ENCODE results near the gene TAF1D. TPM values are rescaled to one million over a fixed set of nuclear protein-coding genes. Genes with fewer than 3 reads are reported as not detected.
"Not testable (repeated sequence)": the region's sequence is repeated elsewhere in the genome, so short reads cannot be mapped to it uniquely, and the experiment has no call there.

TAF1D gene
- polyA plus RNA-seq, 3 donors, result 74.6 to 340 (median 102) TPM

DNA sequence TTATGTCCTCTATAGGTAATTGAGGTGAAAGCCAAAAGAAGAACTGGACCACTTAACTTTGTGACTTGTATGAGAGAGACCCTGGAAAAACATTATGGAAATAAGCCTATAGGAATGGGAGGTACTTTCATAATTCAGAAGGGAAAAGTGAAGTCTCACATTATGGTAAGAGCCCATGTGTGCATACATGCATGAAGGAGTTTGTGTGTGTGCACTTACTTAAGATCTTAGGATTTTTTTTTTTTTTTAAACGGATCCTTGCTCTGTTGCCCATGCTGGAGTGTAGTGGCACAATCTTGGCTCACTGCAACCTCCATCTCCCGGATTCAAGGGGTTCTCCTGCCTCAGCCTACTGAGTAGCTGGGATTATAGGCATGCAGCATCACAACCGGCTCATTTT lies 16.0 kb upstream of the TAF1D start:
- WGBS, 3 donors, result 90 to 97% (median 93%) methylated on average over 3 of the region's 3 CpGs
- no peak overlapping the region for H3K27ac ChIP-seq (ENCODE audit: low read depth, low read length)

GRCh38 chr11:93756748-93757147 lies 15.5 kb upstream of the TAF1D start:
- H3K27ac ChIP-seq (ENCODE audit: low read depth, low read length), result no peak overlapping the region
- WGBS, 3 donors, result 73 to 83% (median 79%) methylated on average over 3 of the region's 3 CpGs

DNA sequence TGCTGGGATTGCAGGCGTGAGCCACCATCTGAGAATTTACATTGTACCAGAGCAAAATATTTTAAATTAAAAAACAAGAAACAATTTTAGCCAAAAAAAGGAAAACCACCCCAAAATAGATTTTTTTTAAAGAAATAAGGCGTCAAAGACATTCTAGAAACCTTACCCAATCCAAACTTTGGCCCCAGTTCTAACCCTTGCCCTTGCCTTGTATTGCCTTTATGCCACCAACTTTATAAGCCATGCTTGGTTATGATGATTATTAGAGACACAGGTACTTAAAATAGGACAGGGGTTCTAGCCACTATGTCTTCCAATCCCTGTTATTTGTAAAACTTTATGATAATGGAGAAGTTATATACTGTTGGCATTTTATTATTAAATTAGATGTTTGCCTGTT lies 11.9 kb upstream of the TAF1D start:
- no peak overlapping the region for H3K27ac ChIP-seq (ENCODE audit: low read depth, low read length)
- WGBS, 3 donors, result 95 to 100% (median 97%) methylated on average over 2 of the region's 2 CpGs

DNA sequence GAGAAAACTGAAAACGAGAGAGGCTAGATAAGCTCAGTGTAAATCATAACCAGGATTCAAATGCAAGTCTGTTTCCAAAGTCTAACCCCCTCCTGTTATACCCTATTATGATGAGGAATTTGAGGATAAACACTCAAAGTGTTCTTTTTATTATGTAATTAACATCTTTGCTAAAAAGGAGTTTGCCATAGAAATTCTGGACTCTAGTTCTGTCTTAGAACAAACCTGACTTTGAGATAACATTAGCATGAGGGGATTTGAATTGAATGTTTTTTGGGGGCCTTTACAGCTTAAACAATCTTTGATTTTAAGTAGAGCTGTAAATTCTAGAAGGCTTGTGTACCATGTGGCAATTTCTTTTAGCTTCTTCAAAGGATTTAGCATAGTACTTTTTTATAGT lies 9.7 kb upstream of the TAF1D start:
- 81 to 86% (median 82%) methylated on average over 1 of the region's 1 CpG for WGBS, 3 donors
- no peak overlapping the region for H3K27ac ChIP-seq (ENCODE audit: low read depth, low read length)

DNA sequence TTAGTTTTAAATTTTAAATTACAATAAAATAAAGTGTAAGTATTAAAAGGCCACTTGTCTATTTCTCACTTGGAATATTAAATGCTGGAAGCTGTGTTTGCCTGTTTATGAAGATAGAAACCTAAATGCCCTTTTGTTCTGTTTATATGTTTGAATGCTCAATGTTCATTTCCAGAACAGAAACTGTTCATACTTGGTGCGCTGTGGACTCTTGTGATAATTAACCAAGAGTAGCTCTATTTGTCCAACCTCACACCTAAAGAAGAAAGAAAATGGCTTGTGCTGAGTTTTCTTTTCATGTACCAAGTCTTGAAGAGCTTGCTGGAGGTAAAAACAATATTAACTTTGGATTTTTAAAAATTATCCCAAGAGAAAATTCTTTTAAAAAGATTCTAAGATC lies 5.8 kb upstream of the TAF1D start:
- WGBS, 3 donors, result 61 to 94% (median 93%) methylated on average over 1 of the region's 1 CpG
- H3K27ac ChIP-seq (ENCODE audit: low read depth, low read length), result no peak overlapping the region

GRCh38 chr11:93746101-93746500 lies 4.8 kb upstream of the TAF1D start:
- no peak overlapping the region for H3K27ac ChIP-seq (ENCODE audit: low read depth, low read length)
- WGBS, 3 donors, result 27 to 88% (median 80%) methylated on average over 2 of the region's 2 CpGs

DNA sequence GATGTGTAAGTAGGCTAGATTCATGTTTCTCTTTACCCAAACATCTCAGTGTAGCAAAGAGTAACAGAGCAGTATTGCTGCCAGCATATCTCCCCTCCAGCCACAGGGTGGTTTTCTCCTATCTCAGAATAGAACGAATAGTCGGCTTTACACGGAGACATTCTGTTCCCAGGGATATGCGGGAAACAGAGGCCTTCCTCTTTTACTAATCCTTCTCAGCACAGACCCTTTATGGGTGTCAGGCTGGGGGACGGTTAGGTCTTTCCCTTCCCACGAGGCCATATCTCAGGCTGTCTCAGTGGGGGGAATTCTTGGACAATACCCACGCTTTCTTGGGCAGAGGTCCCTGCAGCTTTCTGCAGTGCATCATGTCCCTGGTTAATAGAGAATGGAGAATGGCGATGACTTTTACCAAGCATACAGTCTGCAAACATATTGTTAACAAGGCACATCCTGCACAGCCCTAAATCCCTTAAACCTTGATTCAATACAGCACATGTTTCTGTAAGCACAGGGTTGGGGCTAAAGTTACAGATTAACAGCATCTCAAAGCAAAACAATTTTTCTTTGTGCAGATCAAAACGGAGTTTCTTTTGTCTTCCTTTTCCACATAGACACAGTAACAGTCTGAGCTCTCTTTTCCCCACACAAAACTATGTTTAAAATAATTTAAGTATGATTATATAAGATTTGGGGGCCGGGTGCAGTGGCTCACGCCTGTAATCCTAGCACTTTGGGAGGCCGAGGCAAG lies 3.9 kb upstream of the TAF1D start:
- H3K27ac ChIP-seq (ENCODE audit: low read depth, low read length), result not testable (repeated sequence)
- WGBS, 3 donors, result 17 to 70% (median 53%) methylated on average over 12 of the region's 12 CpGs

DNA sequence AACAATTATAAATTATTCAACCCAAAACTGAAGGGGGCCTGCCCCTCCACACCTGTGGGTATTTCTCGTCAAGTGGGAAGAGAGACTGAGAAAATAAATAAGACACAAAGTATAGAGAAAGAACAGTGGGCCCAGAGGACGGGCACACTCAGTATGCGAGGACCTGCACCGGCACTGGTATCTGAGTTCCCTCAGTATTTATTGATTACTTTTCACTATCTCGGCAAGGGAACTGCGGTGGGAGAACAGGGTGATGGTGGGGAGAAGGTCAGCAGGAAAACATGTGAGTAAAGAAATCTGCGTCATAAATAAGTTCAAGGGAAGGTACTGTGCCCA lies 3.3 kb upstream of the TAF1D start:
- no peak overlapping the region for H3K27ac ChIP-seq (ENCODE audit: low read depth, low read length)
- whole genome bisulfite sequencing, 3 donors, result 22 to 80% (median 68%) methylated on average over 7 of the region's 7 CpGs

DNA sequence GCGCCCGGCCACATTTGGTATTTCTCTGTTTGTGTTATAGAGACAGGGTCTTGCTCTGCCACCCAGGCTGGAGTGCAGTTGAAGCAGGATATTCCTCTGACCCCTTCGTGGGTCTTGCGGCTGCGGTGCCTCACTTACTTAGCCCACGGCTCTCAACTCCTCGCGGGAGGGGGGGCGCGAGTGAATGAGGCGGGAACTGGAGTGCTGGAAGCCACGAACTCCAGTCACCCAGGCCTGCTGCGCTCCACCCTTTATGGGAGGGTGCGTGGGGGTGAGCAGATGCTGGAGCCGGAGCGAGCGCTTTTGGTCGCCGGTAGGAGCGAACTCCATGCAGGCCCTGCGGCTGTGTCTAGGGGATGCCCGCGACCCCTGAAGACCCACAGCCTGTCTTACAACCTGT lies 2.0 kb upstream of the TAF1D start:
- 83 to 92% (median 91%) methylated on average over 23 of the region's 23 CpGs for WGBS, 3 donors

DNA sequence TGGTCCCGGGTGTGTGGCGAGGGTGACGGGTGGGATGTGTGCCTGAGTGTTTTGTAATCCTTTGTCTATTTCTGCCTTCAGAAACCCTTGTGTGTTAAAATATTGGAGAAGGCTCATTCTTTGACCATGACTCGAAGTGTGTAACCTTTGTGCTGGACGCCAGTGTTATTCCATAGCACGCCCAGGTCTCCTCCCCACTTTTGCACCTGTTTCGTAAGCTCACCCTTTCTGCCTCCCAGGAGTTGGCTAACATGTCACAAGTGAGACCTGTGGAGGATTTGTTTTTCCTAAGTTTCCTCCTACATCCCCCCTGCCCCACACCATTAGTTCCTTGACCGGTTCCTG lies 559 bp upstream of the TAF1D start:
- 0 to 1% (median 1%) methylated on average over 8 of the region's 8 CpGs for WGBS, 3 donors
- no peak overlapping the region for H3K27ac ChIP-seq (ENCODE audit: low read depth, low read length)

More for the DNA sequence above, 2.0 kb upstream of the TAF1D start:
- no peak overlapping the region for H3K27ac ChIP-seq (ENCODE audit: low read depth, low read length)

GRCh38 chr11:93740730-93741093 lies 583 bp downstream of the TAF1D start:
- WGBS, 3 donors, result 0 to 1% (median 0%) methylated on average over 20 of the region's 20 CpGs
- H3K27ac ChIP-seq (ENCODE audit: low read depth, low read length), result peak overlapping the region; percentile 85

GRCh38 chr11:93740031-93740729 lies 1.1 kb downstream of the TAF1D start:
- WGBS, 3 donors, result 4 to 11% (median 8%) methylated on average over 18 of the region's 18 CpGs
- no peak overlapping the region for H3K27ac ChIP-seq (ENCODE audit: low read depth, low read length)

- 35 to 64% (median 61%) methylated on average over 6 of the region's 6 CpGs for WGBS, 3 donors
- no peak overlapping the region for H3K27ac ChIP-seq (ENCODE audit: low read depth, low read length)
Measured at GRCh38 chr11:93738647-93739081, 2.6 kb downstream of the TAF1D start.

DNA sequence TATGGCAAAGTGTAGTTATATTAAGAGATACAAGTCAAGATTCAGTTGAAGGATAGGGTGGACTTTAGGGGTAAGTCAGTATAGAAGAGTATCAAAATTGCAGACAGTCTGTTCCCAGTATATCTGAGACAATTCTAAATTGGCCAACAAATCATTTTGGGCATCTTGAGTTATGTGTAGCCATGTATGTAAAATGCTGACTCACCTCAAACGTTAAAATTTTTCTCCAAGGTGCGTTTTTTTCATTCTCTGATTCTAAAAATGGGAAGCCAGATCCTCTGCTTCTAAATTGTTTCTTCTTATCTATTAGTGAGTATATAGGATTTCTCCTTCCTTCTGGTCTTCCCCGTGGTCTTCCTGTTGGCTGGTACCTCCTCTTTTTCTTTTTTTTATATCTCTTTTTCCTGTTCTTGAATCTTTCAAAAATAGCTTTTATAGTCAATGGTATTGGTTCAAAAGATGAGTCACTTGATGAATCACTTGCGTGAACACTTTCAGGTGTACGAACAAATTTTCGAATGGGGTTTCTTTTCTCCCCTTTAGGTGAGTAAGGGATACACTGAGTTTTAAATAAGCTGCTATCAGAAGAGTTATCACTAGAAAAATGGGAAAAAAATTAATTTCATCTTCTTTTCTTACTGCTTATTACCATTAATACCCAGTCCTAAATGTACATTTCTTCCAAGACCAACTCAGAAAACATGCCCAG lies 3.2 kb downstream of the TAF1D start:
- WGBS, 3 donors, result 50 to 63% (median 51%) methylated on average over 6 of the region's 6 CpGs
- no peak overlapping the region for H3K27ac ChIP-seq (ENCODE audit: low read depth, low read length)

GRCh38 chr11:93736129-93736528 lies 5.2 kb downstream of the TAF1D start:
- H3K27ac ChIP-seq (ENCODE audit: low read depth, low read length), result no peak overlapping the region

DNA sequence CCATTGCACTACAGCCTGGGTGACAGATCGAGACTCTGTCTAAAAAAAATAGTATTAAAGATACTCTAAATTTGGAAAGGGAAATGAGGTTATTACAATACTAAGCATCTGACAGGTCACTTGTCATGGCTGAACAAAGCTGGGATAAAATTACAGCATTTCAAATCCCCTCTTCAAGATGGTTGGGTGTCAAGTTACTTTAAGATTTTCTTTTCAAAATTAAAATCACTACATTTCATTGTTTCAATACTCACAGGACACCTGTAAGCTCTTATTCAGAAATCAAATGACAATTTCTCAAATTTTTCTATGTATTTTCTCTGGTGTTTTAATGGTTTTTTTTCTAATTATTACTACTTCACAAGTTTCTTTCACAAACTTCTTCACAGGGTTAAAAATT lies 5.7 kb downstream of the TAF1D start:
- no peak overlapping the region for H3K27ac ChIP-seq (ENCODE audit: low read depth, low read length)
- WGBS, 3 donors, result 88 to 96% (median 90%) methylated on average over 1 of the region's 1 CpG

GRCh38 chr11:93734427-93735222 lies 6.7 kb downstream of the TAF1D start:
- WGBS, 3 donors, result 80 to 87% (median 86%) methylated on average over 1 of the region's 1 CpG

GRCh38 chr11:93733474-93733873 lies 7.8 kb downstream of the TAF1D start:
- WGBS, 3 donors, result 58 to 67% (median 67%) methylated on average over 6 of the region's 6 CpGs
- no peak overlapping the region for H3K27ac ChIP-seq (ENCODE audit: low read depth, low read length)

More at GRCh38 chr11:93734427-93735222, 6.7 kb downstream of the TAF1D start:
- H3K27ac ChIP-seq (ENCODE audit: low read depth, low read length), result no peak overlapping the region
